Testis (tissue), 2 donors: ENCODE results near the gene CPLANE2.

Source experiments
- CTCF ChIP-seq, 3 experiments: fragments of 450-650 bp in 2 of 3; fragments of 200-600 bp in 1 of 3; sonication (generic) in 1 of 3; IDR thresholded peaks; one replicate each; pipeline ENCODE4 v1.5.1; 2016 to 2019; ENCODE audit warnings: antibody characterized with exemption in 3 of 3, mild to moderate bottlenecking in 2 of 3, moderate library complexity in 1 of 3
- POLR2A ChIP-seq: fragments of 450-650 bp; IDR thresholded peaks from one replicate; pipeline ENCODE4 v1.6.1; 2017; ENCODE audit warnings: antibody characterized with exemption, mild to moderate bottlenecking, moderate library complexity

GRCh38 chr1:16195518-16195905 lies 41.5 kb downstream of the CPLANE2 start:
- no peak for TF ChIP-seq CTCF (IDR thresholded peaks at IDR 0.05)
- no peak for TF ChIP-seq POLR2A
